A549 (cell line): ENCODE results near the gene ATP1A4.

Source experiments
- CHD2 ChIP-seq: fragments of 150-350 bp; IDR thresholded peaks from 2 replicates; pipeline ENCODE4 v1.6.1; 2014; ENCODE audit warnings: low read length; ENCODE audit not compliant: partially characterized antibody
- ESRRA ChIP-seq: fragments of 150-350 bp; IDR thresholded peaks from 2 replicates; pipeline ENCODE4 v1.6.1; 2014; ENCODE audit warnings: mild to moderate bottlenecking, low read length, borderline replicate concordance
- ZC3H11A ChIP-seq: fragments of 450-650 bp; IDR thresholded peaks from 2 replicates; pipeline ENCODE4 v1.6.1; 2014; ENCODE audit warnings: antibody characterized with exemption, mild to moderate bottlenecking
- TF ChIP-seq, protein P1 (sequence below): IDR thresholded peaks from 2 replicates; pipeline ENCODE4 v1.6.1; 2012
- TF ChIP-seq, protein P2 (sequence below): fragments of >200 bp; sonication (Bioruptor Twin); formaldehyde crosslinking; IDR thresholded peaks from 3 replicates; pipeline ENCODE4 v1.5.1; 2016

DNA sequence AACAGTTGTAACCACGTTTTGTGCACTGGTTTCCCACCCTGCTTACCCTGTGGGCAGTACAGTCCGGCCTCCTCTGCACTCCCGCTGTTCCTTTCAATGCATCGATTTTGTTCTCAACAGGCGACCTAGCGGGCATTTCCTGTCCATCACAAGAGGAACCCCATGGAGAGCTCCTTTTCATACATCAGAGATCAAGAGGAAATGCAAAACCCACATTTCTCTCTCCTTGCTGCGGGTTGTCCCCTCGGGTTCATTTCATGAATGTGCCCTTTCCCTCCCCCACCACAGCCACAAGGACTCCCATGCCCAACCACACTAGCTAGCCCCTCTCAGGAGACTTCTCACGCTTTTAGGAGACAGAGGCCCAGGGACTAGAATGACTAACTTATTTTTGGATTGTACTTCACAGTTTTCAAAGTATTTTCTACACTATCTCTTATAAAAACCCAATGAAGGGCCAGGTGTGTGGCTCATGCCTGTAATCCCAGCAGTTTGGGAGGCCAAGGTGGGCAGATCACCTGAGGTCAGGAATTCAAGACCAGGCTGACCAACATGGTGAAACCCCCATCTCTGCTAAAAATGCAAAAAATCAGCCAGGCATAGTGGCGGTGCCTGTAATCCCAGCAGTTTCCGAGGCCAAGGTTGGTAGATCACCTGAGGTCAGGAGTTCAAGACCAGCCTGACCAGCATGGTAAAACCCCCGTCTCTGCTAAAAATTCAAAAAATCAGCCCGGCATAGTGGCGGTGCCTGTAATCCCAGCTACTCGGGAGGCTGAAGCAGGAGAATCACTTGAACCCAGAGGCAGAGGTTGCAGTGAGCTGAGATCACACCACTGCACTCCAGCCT lies 18.4 kb downstream of the ATP1A4 start:
- TF ChIP-seq CHD2 (no peak), ZC3H11A (no peak), ESRRA (no peak)
- TF ChIP-seq, protein P1, sequence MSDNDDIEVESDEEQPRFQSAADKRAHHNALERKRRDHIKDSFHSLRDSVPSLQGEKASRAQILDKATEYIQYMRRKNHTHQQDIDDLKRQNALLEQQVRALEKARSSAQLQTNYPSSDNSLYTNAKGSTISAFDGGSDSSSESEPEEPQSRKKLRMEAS, result no peak
- TF ChIP-seq, protein P2, sequence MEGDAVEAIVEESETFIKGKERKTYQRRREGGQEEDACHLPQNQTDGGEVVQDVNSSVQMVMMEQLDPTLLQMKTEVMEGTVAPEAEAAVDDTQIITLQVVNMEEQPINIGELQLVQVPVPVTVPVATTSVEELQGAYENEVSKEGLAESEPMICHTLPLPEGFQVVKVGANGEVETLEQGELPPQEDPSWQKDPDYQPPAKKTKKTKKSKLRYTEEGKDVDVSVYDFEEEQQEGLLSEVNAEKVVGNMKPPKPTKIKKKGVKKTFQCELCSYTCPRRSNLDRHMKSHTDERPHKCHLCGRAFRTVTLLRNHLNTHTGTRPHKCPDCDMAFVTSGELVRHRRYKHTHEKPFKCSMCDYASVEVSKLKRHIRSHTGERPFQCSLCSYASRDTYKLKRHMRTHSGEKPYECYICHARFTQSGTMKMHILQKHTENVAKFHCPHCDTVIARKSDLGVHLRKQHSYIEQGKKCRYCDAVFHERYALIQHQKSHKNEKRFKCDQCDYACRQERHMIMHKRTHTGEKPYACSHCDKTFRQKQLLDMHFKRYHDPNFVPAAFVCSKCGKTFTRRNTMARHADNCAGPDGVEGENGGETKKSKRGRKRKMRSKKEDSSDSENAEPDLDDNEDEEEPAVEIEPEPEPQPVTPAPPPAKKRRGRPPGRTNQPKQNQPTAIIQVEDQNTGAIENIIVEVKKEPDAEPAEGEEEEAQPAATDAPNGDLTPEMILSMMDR, result no peak
